ENCODE measurements around the gene FAM110D.
A peak's percentile ranks its signal among the peaks of the same experiment; 100 is the strongest.

The FAM110D gene

GRCh38 chr1:26158908-26159742, at the start of gene FAM110D:
Gene FAM110D, plus strand, starts transcription at chr1:26159079. Its CDS starts 2,213 bp downstream, at chr1:26161292.
- no peak for DNase-seq

- no peak for DNase-seq
Measured at GRCh38 chr1:26109229-26110164, 49.4 kb upstream of the FAM110D start.

GRCh38 chr1:26110731-26111529, 47.9 kb upstream of the FAM110D start:
- peak; percentile 77 for DNase-seq

GRCh38 chr1:26111530-26112406, 47.1 kb upstream of the FAM110D start, which contains the start of gene PDIK1L:
Gene PDIK1L, plus strand, starts transcription at chr1:26111824. Its CDS starts 2,485 bp downstream, at chr1:26114309.
- peak; percentile 94 for DNase-seq

- no peak for DNase-seq
Measured at GRCh38 chr1:26112407-26112775, 46.5 kb upstream of the FAM110D start.

- DNase-seq: no peak
Measured at GRCh38 chr1:26114165-26114927, 44.5 kb upstream of the FAM110D start.

GRCh38 chr1:26119892-26120608, 38.8 kb upstream of the FAM110D start:
- no peak for DNase-seq

GRCh38 chr1:26121854-26122773, 36.8 kb upstream of the FAM110D start:
- no peak for DNase-seq

- no peak for DNase-seq
Measured at GRCh38 chr1:26122988-26123973, 35.6 kb upstream of the FAM110D start.

- DNase-seq: no peak
Measured at GRCh38 chr1:26124418-26125331, 34.2 kb upstream of the FAM110D start.

- DNase-seq: no peak
Measured at GRCh38 chr1:26125382-26125781, 33.5 kb upstream of the FAM110D start.

- no peak for DNase-seq
Measured at GRCh38 chr1:26125946-26126320, 32.9 kb upstream of the FAM110D start.

- no peak for DNase-seq
Measured at GRCh38 chr1:26126321-26127084, 32.4 kb upstream of the FAM110D start.

GRCh38 chr1:26127235-26128163, 31.4 kb upstream of the FAM110D start:
- no peak for DNase-seq

- no peak for DNase-seq
Measured at GRCh38 chr1:26129778-26130177, 29.1 kb upstream of the FAM110D start.

All from midbrain (tissue), 1 donor.